MCF 10A (cell line): ENCODE results near the gene PIWIL4. TPM values are rescaled to one million over a fixed set of nuclear protein-coding genes. Genes with fewer than 3 reads are reported as not detected.
"Not testable (repeated sequence)": the region's sequence is repeated elsewhere in the genome, so short reads cannot be mapped to it uniquely, and the experiment has no call there.

ENCODE experiments used
- BruUV-seq: library from RNA; stranded (reverse); fragments of 400-500 nt; replicated peaks from 2 replicates; lab custom pipeline; 2021; lab: Mats Ljungman, UMichigan
- CTCF ChIA-PET: fragments of 300-600 bp; sonication (Branson Sonifier 250); formaldehyde crosslinking; extraction: SDS; loops from one replicate; lab custom pipeline; 2021; ENCODE audit warnings: antibody characterized with exemption, inconsistent platforms; lab: Yijun Ruan, JAX
- POLR2A ChIA-PET: fragments of 300-600, 350-650 bp; sonication (Branson Sonifier 250); formaldehyde crosslinking; extraction: SDS; loops from one replicate; lab custom pipeline; 2020; ENCODE audit warnings: antibody characterized with exemption, inconsistent platforms; lab: Yijun Ruan, JAX
- DNase-seq: peaks from one replicate; pipeline ENCODE4 v3.0.0-alpha.2; 2018; ENCODE audit not compliant: unreplicated experiment
- H3K27ac Mint-ChIP-seq: one replicate; pipeline ENCODE4 v1.8.0; 2022; ENCODE audit warnings: mild to moderate bottlenecking, low read depth, mixed read lengths; ENCODE audit not compliant: unreplicated experiment
- H3K27me3 Mint-ChIP-seq: one replicate; pipeline ENCODE4 v1.8.0; 2022; ENCODE audit warnings: mixed read lengths; ENCODE audit not compliant: insufficient read depth, unreplicated experiment
- H3K36me3 Mint-ChIP-seq: one replicate; pipeline ENCODE4 v1.8.0; 2022; ENCODE audit warnings: mild to moderate bottlenecking, moderate library complexity, mixed read lengths; ENCODE audit not compliant: insufficient read depth, unreplicated experiment
- H3K4me1 Mint-ChIP-seq: one replicate; pipeline ENCODE4 v1.8.0; 2022; ENCODE audit warnings: mixed read lengths; ENCODE audit not compliant: insufficient read depth, unreplicated experiment
- H3K4me3 Mint-ChIP-seq: one replicate; pipeline ENCODE4 v1.8.0; 2022; ENCODE audit warnings: mild to moderate bottlenecking, moderate library complexity, mixed read lengths; ENCODE audit not compliant: unreplicated experiment
- H3K9me3 Mint-ChIP-seq: one replicate; pipeline ENCODE4 v1.8.0; 2022; ENCODE audit warnings: mixed read lengths; ENCODE audit not compliant: unreplicated experiment
- CTCF ChIP-seq: fragments of 200-600 bp; IDR thresholded peaks from one replicate; pipeline ENCODE4 v1.8.0; 2022; ENCODE audit warnings: antibody characterized with exemption, mild to moderate bottlenecking; ENCODE audit not compliant: unreplicated experiment
- intact Hi-C: fragments of 100-400 bp; cut with micrococcal nuclease; formaldehyde crosslinking; loops from 2 replicates; pipeline ENCODE4 v1.14.1; 2022
- total RNA-seq: library from RNA; stranded (reverse); gene quantifications from 2 replicates; pipeline ENCODE4 v1.2.3, GENCODE V29; 2022

The PIWIL4 gene
- total RNA-seq, 1 experiment from 2014 or later, result not detected

GRCh38 chr11:94568200-94568599 is 1.0 kb downstream of the PIWIL4 start:
- POLR2A ChIA-PET, result no interaction called here
- no peaks in the 10 kb centered on the region for H3K27me3 Mint-ChIP-seq
- CTCF ChIA-PET, result no interaction called here
- no peak overlapping the region for H3K27ac Mint-ChIP-seq
- H3K36me3 Mint-ChIP-seq, result no peaks in the 10 kb centered on the region
- no peak for DNase-seq
- intact Hi-C loops, result no loop called here
- H3K9me3 Mint-ChIP-seq, result no peaks in the 10 kb centered on the region
- BruUV-seq, result no TSS peak
- H3K4me1 Mint-ChIP-seq, result peaks cover 2% of the 10 kb centered on the region
- H3K4me3 Mint-ChIP-seq, result no peak overlapping the region
- TF ChIP-seq CTCF, result no peak

- DNase-seq, result no peak
- no TSS peak for BruUV-seq
- CTCF ChIA-PET, result no interaction called here
- POLR2A ChIA-PET, result no interaction called here
- Mint-ChIP-seq H3K36me3 (no peaks in the 10 kb centered on the region), H3K9me3 (no peaks in the 10 kb centered on the region), H3K4me3 (no peak overlapping the region), H3K27ac (no peak overlapping the region), H3K27me3 (no peaks in the 10 kb centered on the region), H3K4me1 (no peaks in the 10 kb centered on the region)
- no peak for TF ChIP-seq CTCF
- intact Hi-C loops, result no loop called here
These were observed 1.5 kb downstream of the PIWIL4 start for GRCh38 chr11:94568717-94569116.

- H3K27ac Mint-ChIP-seq, H3K4me1 Mint-ChIP-seq, intact Hi-C loops, H3K9me3 Mint-ChIP-seq, DNase-seq, BruUV-seq, H3K36me3 Mint-ChIP-seq, H3K4me3 Mint-ChIP-seq, H3K27me3 Mint-ChIP-seq, POLR2A ChIA-PET: not testable (repeated sequence)
- CTCF ChIA-PET, result interaction anchor here (0.7 to 1.3 kb wide), 3 partner anchors 9 to 357 kb away, joined by 3 read pairs; no protein-coding TSS in a partner anchor
These were observed 5.8 kb downstream of the PIWIL4 start for GRCh38 chr11:94572975-94573374.

GRCh38 chr11:94574193-94574961 is 7.2 kb downstream of the PIWIL4 start:
- Mint-ChIP-seq H3K27me3 (no peaks in the 10 kb centered on the region), H3K27ac (peak overlapping the region; percentile 72), H3K4me1 (peaks cover 7% of the 10 kb centered on the region), H3K4me3 (peak overlapping the region; percentile 58), H3K9me3 (no peaks in the 10 kb centered on the region), H3K36me3 (no peaks in the 10 kb centered on the region)
- intact Hi-C loops, result no loop called here
- no TSS peak for BruUV-seq
- ChIA-PET POLR2A (no interaction called here), CTCF (interaction anchor here (0.6 to 1.3 kb wide), 4 partner anchors 11 to 391 kb away, joined by 3 read pairs; partner anchors contain the start of gene AMOTL1)
- DNase-seq, result peak; percentile 43
- TF ChIP-seq CTCF, result no peak
